GM21723 (cell line): ENCODE data around the gene CCDC9B.
A peak's percentile ranks its signal among the peaks of the same experiment; 100 is the strongest.

Experiments used
- ATAC-seq: cut with Tn5 transposase; IDR thresholded peaks from one replicate; pipeline ENCODE4 v1.9.1; 2021; ENCODE audit warnings: mild to moderate bottlenecking, moderate library complexity; ENCODE audit not compliant: unreplicated experiment

Gene CCDC9B

DNA sequence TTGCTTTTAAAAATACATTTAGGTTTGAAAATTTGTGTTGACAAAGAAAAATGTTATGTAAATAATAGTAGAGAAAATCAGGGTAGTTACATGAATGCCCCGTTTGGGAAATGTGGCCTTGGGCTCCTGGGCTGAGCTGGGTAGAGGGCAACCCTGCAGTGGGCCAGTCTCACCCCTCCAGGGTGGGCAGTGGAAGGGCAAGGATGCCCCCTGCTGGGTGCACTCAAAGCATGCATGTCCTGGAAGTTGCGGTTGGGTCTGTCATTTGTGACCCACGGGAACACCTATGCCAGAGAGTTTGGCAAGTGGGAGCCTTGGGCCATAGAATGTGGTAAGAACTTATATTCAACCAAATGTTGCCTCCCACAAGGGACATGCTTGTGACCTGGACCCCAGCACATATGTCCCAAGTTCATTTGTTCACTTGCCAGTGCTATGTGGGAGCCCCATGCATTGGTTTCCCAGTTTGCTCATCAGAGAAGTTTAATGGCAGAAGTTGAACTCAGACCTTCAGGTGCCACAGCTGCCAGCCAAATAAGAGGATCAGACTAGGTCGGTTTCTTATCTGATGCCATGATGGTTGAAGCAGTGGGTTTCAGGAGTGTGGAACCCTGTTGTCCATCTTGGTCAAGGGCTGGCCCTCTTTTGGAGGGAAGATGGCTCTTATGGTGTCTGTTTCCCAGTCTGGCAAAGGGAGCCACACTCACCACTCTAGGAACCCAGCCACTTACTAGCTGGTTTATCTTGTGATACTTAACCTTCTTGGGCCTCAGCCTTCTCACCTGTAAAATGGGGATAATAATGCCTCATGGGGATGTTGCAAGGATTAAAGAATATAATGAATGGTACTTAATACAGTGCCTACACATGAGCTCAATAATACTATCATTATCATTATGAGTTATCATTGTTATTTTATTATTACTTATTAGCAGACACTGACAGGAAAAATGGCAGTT lies 30.5 kb downstream of the CCDC9B start:
- ATAC-seq = no peak

DNA sequence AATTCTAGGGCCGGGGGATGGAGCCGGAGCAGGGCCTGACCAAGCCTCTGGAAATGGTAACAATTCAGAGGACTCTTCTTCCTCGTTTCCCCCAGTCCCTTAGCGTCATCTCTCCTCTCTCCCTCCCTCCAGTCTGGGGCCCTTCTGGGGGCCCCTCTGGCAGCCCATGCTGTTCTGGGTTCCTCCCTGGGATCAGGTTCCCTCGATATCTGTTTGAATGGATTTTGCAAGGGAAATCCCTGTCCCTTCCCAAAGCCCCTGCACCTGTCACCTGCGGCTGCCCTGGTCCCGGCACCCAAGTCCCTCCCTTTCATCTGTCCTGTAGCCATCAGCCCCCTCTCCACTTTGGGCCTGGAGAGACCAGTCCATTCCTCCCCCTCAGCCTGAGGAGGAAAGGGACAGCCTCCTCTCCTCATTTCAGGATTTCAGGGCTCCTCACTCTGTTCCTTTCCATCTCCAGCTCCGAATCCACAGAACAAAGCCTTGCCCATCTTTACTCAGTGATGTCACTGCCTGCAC lies 31.3 kb downstream of the CCDC9B start:
- ATAC-seq = no peak

DNA sequence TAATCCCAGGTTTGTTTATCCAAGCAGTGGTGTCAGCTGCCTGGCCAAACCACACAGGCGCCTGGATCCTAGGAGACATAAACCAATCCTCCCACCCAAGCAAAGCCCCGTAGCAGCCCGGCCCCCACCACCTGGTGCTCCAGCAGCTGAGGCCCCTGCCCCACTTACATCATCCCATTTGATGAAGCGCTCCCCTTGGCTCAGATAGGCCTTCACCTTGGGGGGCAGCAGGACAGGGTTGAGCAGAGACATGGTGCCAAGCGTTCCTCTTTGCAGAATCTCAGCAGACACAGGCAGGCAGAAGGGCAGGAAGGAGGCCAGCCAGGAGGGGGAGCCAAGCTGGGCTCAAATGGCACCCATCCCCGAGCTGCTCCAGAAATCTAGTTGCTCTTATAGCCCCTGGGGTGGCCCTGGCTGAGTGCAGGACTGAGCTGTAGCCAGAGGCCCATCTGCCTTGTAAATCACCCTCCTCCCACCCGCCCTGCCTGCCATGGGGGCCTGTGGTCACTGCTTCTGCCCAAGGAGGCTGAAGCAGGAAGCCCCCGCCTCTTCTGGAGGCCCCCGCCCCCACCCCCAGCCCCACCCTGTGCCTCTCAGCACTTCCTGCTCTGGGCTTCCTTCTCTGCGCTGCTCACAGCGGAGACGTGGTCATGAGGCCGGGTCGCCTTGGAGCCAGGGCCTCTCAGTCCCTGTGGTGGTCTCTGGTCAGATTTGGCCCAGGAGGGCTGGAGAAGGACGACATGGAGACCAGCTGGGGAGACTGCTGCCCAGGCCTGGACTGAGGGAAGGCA lies 33.1 kb downstream of the CCDC9B start, which contains the start of gene PLCB2:
Gene PLCB2, minus strand, starts transcription at position 515 of the 791 bp plus-strand sequence. Its CDS starts 263 bp downstream, at position 252.
- peak; percentile 77 for ATAC-seq

DNA sequence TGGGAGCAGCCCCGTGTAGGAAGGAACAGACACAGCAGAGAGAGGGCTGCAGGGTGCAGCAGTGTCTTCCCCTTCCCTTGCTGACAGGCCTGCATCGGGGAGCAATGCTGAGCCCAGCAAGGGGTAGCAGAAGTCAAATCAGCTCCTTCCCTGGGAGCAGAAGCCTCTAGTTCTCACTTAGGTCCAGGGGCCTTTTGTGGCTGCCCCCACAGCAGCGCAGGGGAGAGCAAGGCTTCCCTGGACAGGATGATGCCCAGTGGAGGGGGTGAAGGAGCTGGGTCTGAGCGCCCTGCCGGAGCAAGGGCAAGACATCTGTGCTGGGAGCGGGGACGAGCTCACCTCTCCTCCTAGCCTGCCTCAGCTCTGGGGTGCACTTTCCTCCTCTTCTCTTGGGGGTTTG lies 33.8 kb downstream of the CCDC9B start:
- ATAC-seq = no peak

DNA sequence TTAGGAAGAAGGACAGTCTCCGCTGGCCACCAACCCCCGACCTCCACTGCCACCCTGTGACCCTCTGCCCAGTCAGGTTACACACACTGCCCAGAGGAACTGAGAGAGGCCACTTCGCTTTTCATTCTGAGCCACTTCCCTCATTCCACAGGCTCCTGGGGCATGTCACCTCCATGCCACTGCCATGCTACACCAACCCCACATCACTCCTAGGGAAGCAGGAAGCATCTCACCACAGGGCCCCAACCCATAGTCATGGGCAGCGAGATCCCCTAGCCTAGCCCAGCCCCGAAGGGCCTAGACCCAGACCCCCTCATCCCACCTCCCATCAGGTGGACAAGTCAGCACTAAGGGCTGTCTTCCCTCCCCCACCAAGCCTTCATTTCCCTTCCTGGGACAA lies 34.4 kb downstream of the CCDC9B start:
- no peak for ATAC-seq

DNA sequence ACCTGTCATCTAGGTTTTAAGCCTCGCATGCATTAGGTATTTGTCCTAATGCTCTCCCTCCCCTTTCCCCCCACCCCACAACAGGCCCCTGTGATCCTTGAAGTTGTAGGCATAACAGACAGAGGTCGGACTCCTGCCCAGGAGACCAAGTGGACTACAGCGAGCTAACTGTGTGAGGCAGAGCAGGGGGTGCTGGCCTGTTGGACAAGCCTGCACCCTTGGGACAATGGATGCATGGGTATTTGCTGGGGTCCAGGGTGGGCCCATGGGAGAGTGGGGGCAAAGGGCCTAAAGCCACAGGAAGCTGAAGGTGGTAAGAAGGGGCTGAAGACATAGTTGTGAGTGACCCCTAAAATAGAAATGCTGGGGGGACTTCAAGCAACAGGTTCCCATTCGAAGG lies 35.5 kb downstream of the CCDC9B start:
- ATAC-seq = no peak

DNA sequence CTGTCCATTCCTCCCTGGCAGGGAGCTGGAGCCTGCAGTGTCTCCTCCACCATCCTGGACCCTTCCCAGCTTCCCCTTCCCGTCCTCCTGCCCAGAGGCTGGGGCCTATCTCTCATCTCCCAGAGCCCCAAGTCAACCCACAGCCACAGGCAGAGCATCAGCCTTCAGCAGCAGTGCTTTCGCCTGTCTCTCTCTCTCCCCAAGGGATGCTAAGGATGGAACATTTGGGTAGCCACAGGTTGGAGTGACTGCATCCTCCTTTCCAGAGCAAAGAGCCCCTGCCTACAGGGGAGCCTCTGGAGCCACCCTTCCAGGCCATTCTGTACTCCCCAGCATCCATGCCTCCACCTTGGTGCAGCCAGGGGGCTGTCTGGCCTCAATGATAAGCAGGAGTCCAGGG lies 37.2 kb downstream of the CCDC9B start:
- no peak for ATAC-seq

DNA sequence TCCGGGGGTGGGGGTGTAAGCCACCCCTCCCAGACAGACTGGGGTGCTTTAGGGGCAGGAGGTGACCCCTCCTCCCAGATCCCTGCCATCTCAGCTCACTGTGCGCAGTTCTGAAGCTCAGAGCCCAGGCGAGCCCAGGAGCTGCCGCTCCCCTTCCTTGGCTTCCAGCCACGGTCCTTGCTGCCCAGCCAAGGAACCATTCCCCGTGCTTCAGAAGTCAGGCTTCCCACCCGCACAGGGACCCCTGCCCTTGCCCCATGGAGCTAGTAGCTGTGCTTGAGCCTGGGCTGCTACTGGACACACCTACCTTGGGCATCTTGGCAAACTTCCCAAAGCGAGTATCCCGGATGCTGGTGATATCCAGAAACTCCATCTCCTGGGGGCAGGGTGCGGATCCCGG lies 37.8 kb downstream of the CCDC9B start:
- no peak for ATAC-seq

DNA sequence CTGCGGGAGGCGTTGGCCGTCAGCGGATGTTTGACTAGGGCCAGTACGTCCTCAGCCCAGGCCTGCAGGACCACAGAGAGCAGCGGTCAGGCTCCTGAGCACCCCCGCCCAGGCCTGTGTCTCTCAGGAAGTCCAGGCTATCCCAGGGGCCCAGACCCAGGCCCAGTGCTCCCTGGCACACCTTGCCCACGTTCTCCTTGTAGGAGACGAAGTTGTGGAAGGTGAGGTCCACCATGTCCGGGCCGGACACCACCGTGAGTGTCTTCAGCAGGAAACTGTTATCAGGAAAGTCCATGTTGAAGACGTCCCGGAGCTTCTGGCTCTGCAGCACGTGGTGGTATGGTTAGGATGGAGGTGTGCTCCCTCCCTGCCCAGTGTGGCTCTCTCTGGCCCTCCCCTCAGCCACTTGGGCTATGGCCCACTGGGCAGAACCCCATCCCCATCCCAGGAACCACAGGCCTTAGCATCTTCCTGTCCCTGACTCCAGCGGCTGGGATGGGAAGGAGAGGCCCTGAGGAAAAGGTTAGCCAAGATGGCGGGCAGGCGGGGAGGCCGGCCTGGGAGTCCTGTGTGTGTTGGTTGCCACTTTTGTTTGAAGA lies 38.4 kb downstream of the CCDC9B start:
- no peak for ATAC-seq

DNA sequence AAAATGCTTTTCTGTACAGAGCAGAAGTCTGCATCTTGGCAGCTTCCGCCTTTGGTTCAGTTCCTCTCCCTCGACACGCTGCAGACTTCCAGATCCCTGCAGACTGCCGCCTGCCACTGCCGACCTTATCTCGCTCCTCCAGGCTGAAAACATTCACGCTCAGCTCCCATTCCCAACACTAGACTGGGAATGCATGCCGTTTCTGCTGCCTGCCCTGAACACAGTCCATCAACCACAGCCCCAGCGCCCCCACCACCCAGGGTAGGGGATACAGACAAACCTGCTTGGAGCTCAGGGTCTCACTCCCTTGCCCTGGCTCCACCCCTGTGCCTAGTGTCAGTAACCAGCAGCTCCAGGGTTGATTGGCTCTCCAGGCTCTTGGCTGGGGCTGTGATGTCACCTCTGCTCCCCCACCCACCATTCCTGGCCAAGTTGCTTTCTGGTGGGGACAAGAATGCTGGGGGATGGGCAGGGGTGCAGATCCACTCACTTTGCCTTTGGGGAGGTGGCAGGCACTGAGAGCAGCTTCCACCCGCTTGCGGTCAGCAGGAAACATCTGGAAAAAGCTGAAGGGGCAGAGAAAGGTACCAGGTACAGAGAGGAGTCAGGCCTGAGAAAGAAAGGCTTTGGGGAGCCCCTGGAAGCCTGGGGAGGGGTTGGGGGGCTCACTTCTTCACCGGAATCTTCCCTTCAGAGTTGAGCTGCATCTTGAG lies 39.1 kb downstream of the CCDC9B start:
- ATAC-seq = no peak

DNA sequence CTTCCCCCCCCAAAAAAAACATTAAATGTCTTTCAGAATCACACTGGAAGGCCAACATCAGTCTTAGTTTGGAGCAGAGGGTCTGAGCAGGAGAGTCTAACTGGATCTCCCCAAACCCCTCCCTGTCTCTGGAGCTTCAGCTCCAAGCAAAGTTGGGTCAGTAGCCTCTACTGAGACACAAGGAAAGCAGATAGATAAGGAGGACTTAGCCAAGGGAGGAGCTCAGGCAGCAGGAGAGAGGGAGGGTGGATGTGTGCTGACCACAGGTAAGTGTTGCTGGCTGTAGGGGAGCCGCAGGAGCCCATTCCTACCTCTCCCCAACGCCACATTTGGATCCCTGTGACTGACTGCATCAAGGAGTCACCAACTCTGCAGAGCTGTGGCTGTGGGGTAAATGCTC lies 40.0 kb downstream of the CCDC9B start:
- no peak for ATAC-seq

DNA sequence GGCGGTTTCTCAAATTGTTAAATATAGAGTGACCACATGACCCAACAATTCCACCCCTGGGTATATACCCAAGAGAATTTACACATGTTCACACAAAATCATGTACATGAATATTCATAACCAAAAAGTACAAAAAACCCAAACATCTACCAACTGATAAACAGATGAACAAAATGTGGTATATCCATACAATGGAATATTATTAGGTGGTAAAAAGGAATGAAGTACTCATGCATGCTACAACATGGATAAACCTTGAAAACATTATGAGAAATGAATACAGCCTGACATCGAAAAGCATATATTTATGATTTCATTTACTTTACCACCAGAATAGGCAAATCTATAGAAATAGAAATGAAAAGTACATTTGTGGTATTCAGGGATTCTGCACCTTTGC lies 40.4 kb downstream of the CCDC9B start:
- ATAC-seq = no peak

DNA sequence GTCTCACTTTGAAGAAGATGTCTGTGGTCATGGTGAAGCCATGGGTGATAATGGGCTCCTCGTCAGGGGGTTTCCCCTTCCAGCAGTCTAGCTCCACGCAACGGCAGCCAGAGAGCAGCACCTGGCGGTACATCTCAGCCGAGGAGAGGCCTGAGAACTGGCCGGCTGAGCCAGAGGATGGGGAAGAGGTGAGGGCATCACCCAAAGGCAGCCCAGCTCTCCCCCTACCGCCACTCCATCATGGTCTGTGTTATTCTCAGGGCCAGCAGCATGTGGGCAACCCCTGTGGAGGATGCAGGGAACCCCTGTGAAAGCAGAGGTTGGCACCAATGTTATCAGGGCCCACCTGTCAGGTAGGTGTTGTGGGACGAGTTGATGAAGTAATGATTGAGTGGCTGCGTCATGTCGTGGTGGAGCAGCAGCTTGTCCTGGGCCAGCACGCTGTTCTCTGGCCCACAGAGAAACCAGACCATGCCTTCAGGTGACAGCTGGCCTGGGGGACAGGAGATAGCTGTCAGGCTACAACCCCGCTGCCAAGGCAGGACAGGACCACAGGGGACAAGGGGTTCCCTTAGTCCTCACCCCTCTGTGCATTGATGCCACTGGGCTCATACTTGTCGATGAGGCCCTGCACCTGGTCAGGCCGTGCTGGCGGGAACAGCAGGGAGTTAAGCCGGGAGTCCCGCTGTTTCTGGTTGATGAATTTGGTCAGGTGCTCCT lies 42.4 kb downstream of the CCDC9B start:
- no peak for ATAC-seq

DNA sequence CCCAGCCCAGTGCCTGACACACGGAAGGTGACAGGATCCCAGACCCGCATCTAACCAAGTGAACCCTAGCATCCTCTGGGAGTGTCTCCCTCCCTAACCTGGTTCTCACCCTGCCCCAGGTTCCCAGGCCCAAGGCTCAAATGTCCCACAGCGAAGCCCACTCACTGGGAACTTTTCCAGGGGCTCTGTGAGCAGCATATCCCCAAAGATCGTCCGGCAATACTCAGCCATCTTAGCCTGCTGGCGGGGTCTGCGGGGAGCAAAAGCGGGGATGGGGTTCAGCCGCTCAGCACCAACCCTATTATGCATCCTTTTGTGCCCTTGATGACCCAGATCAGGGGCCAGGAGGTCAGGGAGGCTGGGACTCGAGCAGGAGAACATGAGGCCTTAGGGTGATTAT lies 43.4 kb downstream of the CCDC9B start:
- ATAC-seq = no peak

DNA sequence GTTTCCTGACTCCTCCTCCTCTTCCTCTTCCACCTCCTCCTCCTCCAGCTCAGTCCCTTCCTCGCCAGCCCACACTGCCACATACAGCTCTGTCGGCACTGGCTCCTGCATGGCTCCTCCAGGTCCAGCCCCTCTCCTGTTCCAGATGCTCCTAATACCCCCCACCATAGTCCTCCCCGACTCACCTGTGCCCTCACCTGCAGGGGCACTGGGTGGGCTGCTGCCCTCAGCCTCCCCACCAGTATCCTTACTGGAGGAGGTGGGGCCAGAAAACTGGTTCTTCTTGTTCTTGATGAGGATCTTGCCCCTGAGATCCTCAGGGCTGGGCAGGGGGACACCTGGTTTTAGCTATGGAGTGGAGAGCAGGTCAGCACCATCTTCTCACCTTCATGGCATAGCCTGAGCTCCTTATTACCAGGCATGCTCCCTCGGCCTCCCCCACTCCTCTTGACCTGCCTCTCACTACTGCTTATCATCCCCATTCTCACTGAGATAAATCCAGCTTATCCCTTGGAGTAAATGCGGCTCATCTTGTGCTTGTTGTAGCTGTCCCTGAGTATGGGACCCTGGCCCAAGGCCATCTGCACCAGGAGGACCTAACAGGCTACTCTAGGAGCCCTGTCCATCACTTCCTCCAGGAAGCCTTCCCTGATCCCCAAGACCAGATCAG lies 44.0 kb downstream of the CCDC9B start:
- no peak for ATAC-seq

DNA sequence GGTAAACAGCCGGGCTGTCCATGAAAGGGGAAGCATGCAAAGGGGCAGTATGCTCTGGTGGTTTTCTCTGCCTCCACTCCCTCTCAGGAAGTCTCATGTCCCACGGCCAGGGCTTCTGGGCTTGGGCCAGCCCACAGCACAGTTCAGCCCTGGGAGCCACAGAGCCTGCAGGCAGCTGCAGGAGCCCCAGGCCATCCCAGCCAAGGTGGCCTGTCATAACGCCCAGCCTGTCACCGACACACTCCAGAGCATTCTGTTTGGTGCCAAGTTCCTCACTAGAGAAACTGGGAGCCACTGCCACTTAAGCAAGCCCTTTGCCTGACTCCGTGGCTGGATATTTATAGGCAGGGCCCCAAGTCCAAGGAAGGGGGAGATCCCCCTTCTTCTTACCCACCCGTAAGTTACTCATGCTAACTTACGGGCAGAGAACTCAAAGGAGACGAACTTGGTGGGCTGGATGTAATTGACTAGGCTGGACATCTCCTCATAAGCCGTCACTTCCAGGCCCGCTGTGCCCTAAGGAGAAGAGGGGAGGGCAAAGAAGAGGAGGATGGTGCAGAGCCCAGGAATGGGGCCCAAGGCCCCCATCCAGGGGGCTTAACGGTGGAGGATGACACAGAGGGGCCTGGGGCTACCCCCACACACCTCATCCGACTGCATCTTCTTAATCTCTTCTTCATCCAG lies 44.7 kb downstream of the CCDC9B start:
- no peak for ATAC-seq

DNA sequence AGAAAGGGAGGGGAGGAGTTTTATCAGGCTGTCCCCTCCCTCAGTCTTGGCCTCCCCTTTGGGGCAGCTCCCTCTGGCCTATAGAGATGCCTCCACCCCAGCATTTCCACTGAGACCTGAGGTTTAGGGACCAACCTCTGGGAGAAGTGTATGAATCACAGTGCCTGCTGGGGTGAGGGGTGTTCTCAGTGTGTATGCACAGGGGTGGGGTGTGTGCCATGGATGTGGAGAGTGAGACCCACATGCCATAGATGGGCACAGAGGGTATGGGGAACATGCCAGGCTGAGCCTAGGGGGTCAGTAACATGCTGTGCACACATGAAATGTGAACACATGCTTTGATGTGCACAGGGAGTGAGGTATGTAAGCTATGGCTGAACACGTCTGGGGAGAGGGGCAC lies 45.4 kb downstream of the CCDC9B start:
- ATAC-seq = no peak

DNA sequence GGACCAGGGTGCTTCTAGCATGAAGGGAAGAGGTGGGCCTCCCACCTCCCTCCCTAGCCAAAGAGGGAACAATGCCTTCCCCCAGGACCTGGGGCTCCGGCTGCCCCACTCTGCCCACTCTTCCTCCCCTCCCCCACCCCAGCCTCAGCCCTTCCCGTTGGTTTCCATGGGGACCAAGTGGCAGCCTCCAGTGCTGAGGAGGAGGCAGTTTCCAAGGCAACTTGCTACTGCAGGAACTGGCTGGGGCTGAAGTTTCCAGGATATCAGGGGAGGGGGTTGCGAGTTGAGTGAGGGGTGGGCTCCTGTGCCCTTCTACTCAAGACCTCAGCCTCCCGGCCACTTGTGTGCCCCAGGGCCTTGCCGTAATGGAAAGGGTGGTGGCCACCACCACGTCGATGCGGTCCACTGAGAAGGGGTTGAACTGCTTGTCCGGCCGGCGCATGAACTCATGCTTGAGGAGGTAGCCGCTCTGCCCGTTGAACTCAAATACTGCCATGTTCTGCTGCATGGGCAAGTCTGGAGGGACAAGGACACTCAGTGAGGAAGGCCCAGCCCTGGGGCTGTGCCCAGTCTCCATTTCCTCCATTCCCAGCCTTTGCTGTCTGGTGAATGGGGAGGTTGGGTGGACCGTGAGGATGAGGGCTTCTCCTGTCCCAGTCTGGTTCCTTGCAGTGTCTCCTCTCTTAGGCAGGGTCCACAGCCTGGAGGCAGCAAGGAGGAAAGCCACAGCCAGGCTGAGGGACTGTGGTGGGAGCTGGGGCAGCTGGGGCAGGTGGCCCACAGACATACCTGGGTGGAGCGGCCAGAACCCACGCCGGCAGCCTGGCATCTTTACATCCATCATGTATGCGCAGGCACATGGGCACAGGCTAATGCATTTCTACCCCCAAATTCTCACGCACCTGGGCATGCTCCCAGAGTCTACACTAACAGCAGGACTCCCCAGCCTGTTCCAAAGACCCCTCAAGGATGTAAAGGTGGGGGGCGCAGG lies 46.5 kb downstream of the CCDC9B start:
- ATAC-seq = no peak
